ENCODE measurements around the gene CYBA.
A peak's percentile ranks its signal among the peaks of the same experiment; 100 is the strongest.
"Not testable (repeated sequence)": the region's sequence is repeated elsewhere in the genome, so short reads cannot be mapped to it uniquely, and the experiment has no call there.

Gene CYBA

DNA sequence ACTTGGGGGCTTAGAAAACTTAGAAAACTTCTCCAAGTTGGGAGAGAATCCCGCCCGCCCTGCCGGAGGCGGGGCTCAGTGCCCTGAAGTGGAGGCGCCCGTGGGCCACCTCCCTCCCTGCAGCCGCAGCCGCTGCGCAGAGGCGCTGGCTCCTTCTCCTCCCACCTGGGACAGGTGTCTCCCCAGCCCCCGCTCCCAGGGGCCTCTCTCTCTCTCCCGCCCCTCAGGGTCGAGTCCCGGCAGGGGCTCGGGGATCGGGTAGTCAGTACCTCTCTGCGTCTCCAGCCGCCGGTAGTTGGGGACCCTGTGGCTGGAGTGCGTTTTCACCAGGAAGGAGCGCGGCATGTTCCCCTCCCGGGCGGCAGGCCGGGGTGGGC, 35.2 kb upstream of the CYBA start:
- no peak for DNase-seq

DNA sequence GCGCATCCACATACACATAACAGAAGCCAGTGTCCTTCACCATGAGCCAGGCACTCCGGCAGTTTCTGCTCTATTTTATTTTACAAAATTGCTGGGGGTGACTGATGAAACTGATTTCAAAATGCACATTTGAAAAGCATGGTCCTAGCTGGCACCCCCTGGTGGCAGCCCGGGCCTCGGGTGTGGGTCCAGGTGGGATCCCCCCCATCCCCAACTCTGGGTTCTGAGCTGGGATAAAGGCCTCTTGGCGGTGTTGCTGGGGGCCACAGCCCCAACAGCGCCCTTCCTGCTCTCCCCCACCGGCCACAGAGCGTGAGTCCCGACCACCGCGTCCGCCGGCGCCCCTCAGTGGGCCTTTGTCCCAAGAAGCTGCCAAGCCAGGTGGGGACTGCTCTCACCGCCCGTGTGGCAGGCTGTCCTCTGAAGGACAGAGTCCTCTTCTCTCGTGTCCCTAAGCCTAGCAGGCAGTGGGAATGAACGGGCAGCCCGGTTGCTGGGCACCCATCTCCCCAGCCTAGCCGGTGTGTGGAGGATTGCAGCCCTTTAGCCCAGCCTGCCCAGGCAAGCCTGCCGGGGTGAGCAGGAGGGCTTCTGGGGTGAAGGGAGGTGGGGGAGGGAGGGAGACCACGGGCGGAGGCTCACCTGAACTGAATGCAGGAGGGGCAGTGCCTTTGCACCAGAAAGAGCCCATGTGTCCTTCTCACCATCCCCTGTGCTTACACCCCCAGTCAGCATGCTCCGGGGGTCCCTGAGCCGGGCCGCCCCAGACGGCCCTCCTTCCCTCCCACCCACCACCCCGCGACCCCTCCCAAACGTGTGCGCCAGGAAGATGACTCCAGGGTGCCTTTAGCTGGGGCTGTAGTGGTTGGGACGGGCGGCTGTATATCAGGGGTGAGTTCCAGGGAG, 34.6 kb upstream of the CYBA start:
- no peak for DNase-seq

- no peak for DNase-seq
These were observed 33.8 kb upstream of the CYBA start for GRCh38 chr16:88684569-88685155.

- DNase-seq = peak; percentile 42
These were observed 31.0 kb upstream of the CYBA start for GRCh38 chr16:88681709-88682451.

DNA sequence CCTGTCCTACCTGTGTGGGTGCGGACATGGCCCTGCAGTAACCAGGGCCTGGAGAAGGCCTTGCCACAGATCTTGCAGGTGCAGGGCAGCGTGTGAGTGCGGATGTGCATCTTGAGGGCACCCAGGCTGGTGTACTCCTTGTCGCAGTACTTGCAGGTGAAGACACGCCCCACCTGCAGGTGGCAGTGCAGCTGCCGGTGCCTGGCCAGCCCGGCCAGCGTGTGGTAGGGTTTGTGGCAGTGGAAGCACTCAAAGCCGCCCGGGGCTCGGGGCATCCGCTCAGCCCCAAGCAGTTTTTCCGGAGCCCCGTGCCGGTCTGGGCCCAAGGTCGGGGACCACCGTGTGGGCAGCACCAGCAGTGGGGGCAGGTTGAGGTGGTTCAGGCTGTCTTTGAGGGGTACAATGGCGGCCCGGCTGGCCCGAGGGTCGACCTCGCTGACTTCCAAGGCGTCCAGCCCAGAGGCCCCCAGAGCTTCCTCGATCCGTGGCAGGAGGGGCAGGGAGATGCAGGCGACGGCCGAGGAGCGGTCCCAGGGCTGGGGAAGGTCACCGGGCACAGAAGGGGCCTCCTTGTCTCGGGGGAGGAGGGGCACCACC, 30.3 kb upstream of the CYBA start:
- DNase-seq = no peak

- no peak for DNase-seq
These were observed 29.8 kb upstream of the CYBA start for GRCh38 chr16:88680554-88681083.

- DNase-seq = no peak
These were observed 27.5 kb upstream of the CYBA start for GRCh38 chr16:88678224-88678979.

GRCh38 chr16:88677721-88678120, 26.9 kb upstream of the CYBA start:
- no peak for DNase-seq

GRCh38 chr16:88676502-88677242, 25.8 kb upstream of the CYBA start:
- DNase-seq = no peak

- no peak for DNase-seq
These were observed 23.0 kb upstream of the CYBA start for GRCh38 chr16:88673716-88674379.

GRCh38 chr16:88672776-88673175, 21.9 kb upstream of the CYBA start:
- no peak for DNase-seq

DNA sequence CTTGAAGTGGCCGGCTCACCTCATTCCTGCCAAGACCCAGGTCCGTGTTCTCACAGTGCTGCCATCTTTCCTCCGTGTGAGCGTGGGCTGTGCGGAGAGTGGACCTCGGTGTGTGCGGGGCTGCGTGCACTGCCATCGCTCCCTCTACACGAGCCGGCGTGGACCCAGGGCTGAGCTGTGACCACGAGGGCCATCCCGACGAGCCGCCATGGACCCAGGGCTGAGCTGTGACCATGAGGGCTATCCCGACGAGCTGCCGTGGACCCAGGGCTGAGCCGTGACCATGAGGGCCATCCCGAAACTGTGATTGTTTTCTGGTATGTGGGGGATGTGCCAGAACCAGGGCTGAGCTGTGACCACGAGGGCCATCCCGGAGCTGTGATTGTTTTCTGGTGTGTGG, 21.0 kb upstream of the CYBA start:
- no peak for DNase-seq

DNA sequence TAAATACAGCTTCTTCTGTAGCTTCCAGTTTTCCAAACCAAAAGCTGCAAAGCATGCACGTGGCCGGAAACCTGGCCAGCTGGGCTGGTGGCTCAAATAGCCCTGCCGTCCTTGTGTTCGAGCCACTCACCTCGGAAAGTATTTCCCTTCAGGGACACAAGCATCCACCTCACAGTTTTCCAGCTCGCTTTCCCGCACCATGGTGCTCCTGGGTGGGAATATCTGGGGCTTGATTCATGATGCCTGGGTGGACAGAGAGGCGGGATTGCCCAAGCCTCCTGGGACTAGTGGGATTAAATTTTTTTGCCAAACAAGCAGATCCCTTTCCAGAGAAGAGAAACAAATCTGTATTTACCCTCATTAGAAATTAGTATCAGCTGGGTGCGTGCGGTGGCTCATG, 19.1 kb upstream of the CYBA start:
- no peak for DNase-seq

GRCh38 chr16:88669493-88669892, 18.6 kb upstream of the CYBA start:
- DNase-seq = not testable (repeated sequence)

DNA sequence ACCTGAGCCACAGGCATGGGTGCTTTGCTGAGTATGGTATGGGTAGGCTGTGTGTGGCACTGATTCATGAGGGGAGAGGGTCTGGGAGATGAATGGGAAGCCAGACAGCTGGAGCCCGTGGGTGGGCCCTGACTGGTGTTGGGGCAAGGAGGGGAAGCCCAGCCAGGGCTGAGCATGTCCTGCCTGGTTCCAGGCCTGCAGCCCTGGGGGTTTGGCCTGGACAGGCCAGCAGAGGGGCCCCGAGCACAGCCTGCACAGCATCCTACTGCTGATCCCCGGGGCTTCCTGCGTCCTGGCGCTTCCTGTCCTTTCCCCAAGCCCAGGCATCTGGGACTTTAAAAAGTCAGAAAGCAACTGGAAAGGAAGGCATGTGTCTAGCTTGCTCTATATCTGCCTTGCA, 16.6 kb upstream of the CYBA start:
- no peak for DNase-seq

GRCh38 chr16:88665570-88665969, 14.7 kb upstream of the CYBA start:
- no peak for DNase-seq

- no peak for DNase-seq
These were observed 14.3 kb upstream of the CYBA start for GRCh38 chr16:88665148-88665547.

- peak; percentile 99 for DNase-seq
These were observed 12.2 kb upstream of the CYBA start, which contains the start of gene MVD for GRCh38 chr16:88662843-88663606. TSS of gene MVD (minus strand) at chr16:88663091. CDS start at chr16:88663080, 11 bp downstream.

DNA sequence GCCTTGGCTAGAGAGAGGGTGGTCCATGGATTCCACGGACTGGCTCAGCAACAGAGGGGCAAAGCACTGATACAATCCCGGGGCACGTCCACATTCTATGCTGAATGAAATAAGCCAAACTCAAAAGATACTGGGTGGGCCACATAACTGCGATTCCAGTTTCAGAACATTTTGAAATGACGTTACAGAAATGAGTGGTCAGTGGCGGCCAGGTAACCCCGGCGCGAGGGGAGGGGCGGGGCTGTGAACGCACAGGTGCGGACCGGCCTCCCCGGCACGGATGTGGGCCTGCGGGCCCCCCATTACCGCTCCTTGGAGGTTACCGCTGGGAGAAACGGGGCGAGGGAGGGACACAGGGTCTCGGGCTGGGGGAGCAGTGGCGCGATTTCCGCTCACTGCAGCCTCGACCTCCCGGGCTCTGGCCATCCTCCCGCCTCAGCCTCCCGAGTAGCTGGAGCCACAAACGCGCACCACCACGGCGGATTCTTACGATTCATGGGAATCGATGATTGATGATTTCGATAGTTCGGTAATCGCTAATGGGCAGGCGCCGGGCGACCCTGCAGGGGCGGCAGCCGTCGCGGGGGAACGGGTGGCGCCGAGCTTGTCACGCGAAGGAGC, 11.5 kb upstream of the CYBA start:
- DNase-seq = no peak

GRCh38 chr16:88661468-88661867, 10.6 kb upstream of the CYBA start:
- DNase-seq = no peak

Data from midbrain (tissue), 1 donor.